HCT116 (cell line): ENCODE data around the gene TNFRSF8. TPM values are rescaled to one million over a fixed set of nuclear protein-coding genes. Genes with fewer than 3 reads are reported as not detected.

Source experiments
- ATAC-seq: fragments of 200-7000 bp; cut with Tn5 transposase; 2 replicates; pipeline ENCODE4 v1.9.1; 2020; ENCODE audit warnings: mild to moderate bottlenecking, moderate library complexity
- BruUV-seq: library from RNA; stranded (reverse); fragments of 400-500 nt; replicated peaks from 2 replicates; lab custom pipeline; 2021; lab: Mats Ljungman, UMichigan
- CTCF ChIA-PET: fragments of 300-600 bp; sonication (Branson Sonifier 250); formaldehyde crosslinking; loops from one replicate; lab custom pipeline; 2021; ENCODE audit warnings: antibody characterized with exemption; lab: Charles Lee
- POLR2A ChIA-PET: fragments of 300-600, 350-600 bp; sonication (Branson Sonifier 250); formaldehyde crosslinking; loops from one replicate; lab custom pipeline; 2021; ENCODE audit warnings: antibody characterized with exemption; lab: Charles Lee
- RAD21 ChIA-PET, 2 experiments: fragments of 300-600 bp; sonication (Branson Sonifier 250); formaldehyde crosslinking; loops; one replicate each; lab custom pipeline; 2023; ENCODE audit warnings: low total read pairs in 2 of 2; ENCODE audit not compliant: uncharacterized antibody in 2 of 2, unreplicated experiment in 2 of 2, low non-redundant PET in 1 of 2; lab: Charles Lee
- DNase-seq: peaks from one replicate; pipeline ENCODE4 v3.0.0-alpha.2; 2010; ENCODE audit warnings: low read depth, low spot score
- H2AFZ ChIP-seq: fragments of 200-600 bp; shearing (Covaris generic), sonication (generic); 2 replicates; pipeline ENCODE4 v1.6.1; 2017; ENCODE audit warnings: low read depth, mixed run types, mixed read lengths, antibody characterized with exemption, low read length; ENCODE audit not compliant: poor library complexity, severe bottlenecking
- H3K27ac ChIP-seq: 2 replicates; pipeline ENCODE4 v1.5.1; 2012; ENCODE audit warnings: low read depth, low read length
- H3K27me3 ChIP-seq: fragments of 200-600 bp; sonication (generic); 2 replicates; pipeline ENCODE4 v1.6.1; 2016; ENCODE audit warnings: mixed run types, low read length, mixed read lengths; ENCODE audit not compliant: insufficient read depth
- H3K36me3 ChIP-seq, 2 experiments: fragments of 200-500 bp in 1 of 2; fragments of 200-600 bp in 1 of 2; sonication (Bioruptor generic) in 1 of 2; sonication (generic) in 1 of 2; 2 replicates each; pipeline versions ENCODE4 v1.5.1 to v1.6.1; 2014 to 2016; ENCODE audit warnings: low read length in 2 of 2, inconsistent platforms in 1 of 2, mixed read lengths in 1 of 2, mixed run types in 1 of 2; ENCODE audit not compliant: insufficient read depth in 2 of 2, control insufficient read depth in 1 of 2
- H3K4me1 ChIP-seq, 2 experiments: fragments of 200-600 bp in 1 of 2; sonication (generic) in 1 of 2; 2 replicates each; pipeline versions ENCODE4 v1.5.1 to v1.6.1; 2012 to 2017; ENCODE audit warnings: low read length in 2 of 2, inconsistent platforms in 1 of 2, mild to moderate bottlenecking in 1 of 2, mixed read lengths in 1 of 2, mixed run types in 1 of 2, moderate library complexity in 1 of 2; ENCODE audit not compliant: insufficient read depth in 2 of 2, control insufficient read depth in 1 of 2
- H3K4me2 ChIP-seq: fragments of 200-600 bp; sonication (generic); 2 replicates; pipeline ENCODE4 v1.6.1; 2017; ENCODE audit warnings: mixed run types, low read length, mixed read lengths
- H3K4me3 ChIP-seq, 2 experiments: fragments of 200-600 bp in 1 of 2; sonication (generic) in 1 of 2; replicated peaks in 1 of 2; 2 replicates each; pipeline ENCODE4 v1.5.1; 2011 to 2016; ENCODE audit warnings: low read length in 2 of 2, control low read depth in 1 of 2, low read depth in 1 of 2, mild to moderate bottlenecking in 1 of 2, mixed read lengths in 1 of 2, mixed run types in 1 of 2
- H3K79me2 ChIP-seq: fragments of 200-600 bp; sonication (generic); 2 replicates; pipeline ENCODE4 v1.6.1; 2017; ENCODE audit warnings: mild to moderate bottlenecking, mixed run types, low read length, moderate library complexity, mixed read lengths; ENCODE audit not compliant: insufficient read depth
- H3K9ac ChIP-seq: fragments of 200-600 bp; sonication (generic); 2 replicates; pipeline ENCODE4 v1.6.1; 2016; ENCODE audit warnings: low read length, mixed read lengths
- H3K9me2 ChIP-seq: fragments of 200-600 bp; sonication (generic), shearing (Covaris generic); 2 replicates; pipeline ENCODE4 v1.6.1; 2017; ENCODE audit warnings: mixed run types, mild to moderate bottlenecking, moderate library complexity; ENCODE audit not compliant: insufficient read depth
- H3K9me3 ChIP-seq, 2 experiments: fragments of 200-500 bp in 1 of 2; fragments of 200-600 bp in 1 of 2; sonication (Bioruptor generic) in 1 of 2; sonication (generic) in 1 of 2; 2 replicates each; pipeline ENCODE4 v1.6.1; 2014 to 2017; ENCODE audit warnings: low read length in 2 of 2, mixed read lengths in 2 of 2, inconsistent platforms in 1 of 2, low read depth in 1 of 2, mild to moderate bottlenecking in 1 of 2, mixed run types in 1 of 2, moderate library complexity in 1 of 2; ENCODE audit not compliant: control insufficient read depth in 1 of 2, insufficient read depth in 1 of 2
- H4K20me1 ChIP-seq: fragments of 200-600 bp; sonication (generic), shearing (Covaris generic); 2 replicates; pipeline ENCODE4 v1.6.1; 2017; ENCODE audit warnings: mixed run types, mild to moderate bottlenecking, moderate library complexity; ENCODE audit not compliant: insufficient read depth
- ATF3 ChIP-seq: IDR thresholded peaks from 2 replicates; pipeline ENCODE4 v1.6.1; 2012
- CBX3 ChIP-seq: IDR thresholded peaks from 2 replicates; pipeline ENCODE4 v1.6.1; 2012; ENCODE audit warnings: low read depth
- EZH2 ChIP-seq: fragments of 200-600 bp; sonication (generic); IDR thresholded peaks from 2 replicates; pipeline ENCODE4 v1.6.1; 2017; ENCODE audit warnings: antibody characterized with exemption, mixed run types
- JUND ChIP-seq: IDR thresholded peaks from 2 replicates; pipeline ENCODE4 v1.6.1; 2012
- MAX ChIP-seq: IDR thresholded peaks from 2 replicates; pipeline ENCODE4 v1.6.1; 2012
- POLR2AphosphoS5 ChIP-seq: IDR thresholded peaks from 2 replicates; pipeline ENCODE4 v1.6.1; 2011; ENCODE audit warnings: mild to moderate bottlenecking, low read depth, low read length, moderate library complexity
- RAD21 ChIP-seq: IDR thresholded peaks from 2 replicates; pipeline ENCODE4 v1.6.1; 2012; ENCODE audit warnings: low read depth, mild to moderate bottlenecking
- REST ChIP-seq: IDR thresholded peaks from 2 replicates; pipeline ENCODE4 v1.6.1; 2012; ENCODE audit warnings: low read depth
- SIN3A ChIP-seq: IDR thresholded peaks from 2 replicates; pipeline ENCODE4 v1.6.1; 2012; ENCODE audit warnings: low read depth
- SRF ChIP-seq: IDR thresholded peaks from 2 replicates; pipeline ENCODE4 v1.6.1; 2012; ENCODE audit warnings: low read depth
- ZBTB33 ChIP-seq: IDR thresholded peaks from 2 replicates; pipeline ENCODE4 v1.6.1; 2011; ENCODE audit warnings: mild to moderate bottlenecking, low read length, moderate library complexity; ENCODE audit not compliant: insufficient replicate concordance; ENCODE audit errors: extremely low read depth
- intact Hi-C: fragments of 100-400 bp; cut with micrococcal nuclease; formaldehyde crosslinking; loops from 2 replicates; pipeline ENCODE4 v1.10.0; 2022
- total RNA-seq: library from RNA; stranded (reverse); gene quantifications from one replicate; pipeline ENCODE4 v1.2.1, GENCODE V29; 2021; ENCODE audit not compliant: unreplicated experiment

The TNFRSF8 gene
- total RNA-seq, 1 experiment from 2014 or later = 0.17 TPM

- TF ChIP-seq EZH2 = no peak
- TF ChIP-seq SRF = no peak
- TF ChIP-seq SIN3A = no peak
Observed at GRCh38 chr1:12173041-12173509, 110.0 kb downstream of the TNFRSF8 start (continued).

- RAD21 ChIA-PET = no interaction called here
Observed at GRCh38 chr1:12173631-12174121, 110.6 kb downstream of the TNFRSF8 start.

More at GRCh38 chr1:12173631-12174121, 110.6 kb downstream of the TNFRSF8 start:
- Histone ChIP-seq H3K9ac (no peak overlapping the region), H2AFZ (no peak overlapping the region), H3K36me3 (no peaks in the 10 kb centered on the region), H3K4me2 (no peak overlapping the region), H3K4me1 (peaks cover 15% of the 10 kb centered on the region in 2 experiments), H3K9me3 (no peaks in the 10 kb centered on the region), H3K27ac (no peak overlapping the region), H3K79me2 (no peaks in the 10 kb centered on the region), H3K4me3 (no peak overlapping the region), H3K27me3 (no peaks in the 10 kb centered on the region), H3K9me2 (no peaks in the 10 kb centered on the region), H4K20me1 (no peaks in the 10 kb centered on the region)
- ChIA-PET CTCF (no interaction called here), POLR2A (interaction anchor here (0.6 kb wide), 1 partner anchor 25 kb away, joined by 4 read pairs; no protein-coding TSS in a partner anchor)
- intact Hi-C loops = no loop called here
- no TSS peak for BruUV-seq
- DNase-seq (no peak), ATAC-seq (no peak)
- TF ChIP-seq ATF3 (no peak), CBX3 (no peak), SIN3A (no peak), REST (no peak), JUND (no peak), ZBTB33 (no peak), RAD21 (no peak), MAX (no peak), POLR2AphosphoS5 (no peak)
- TF ChIP-seq, all 23 proteins: peak for 0
